GM11168 (cell line): ENCODE measurements around the gene RPL39L.

ENCODE experiments used
- in situ Hi-C: fragments of 300-500 bp; cut with MboI; formaldehyde crosslinking; loops from one replicate; pipeline ENCODE4 v1.12.0; 2022; ENCODE audit warnings: low sequenced_read_pairs; ENCODE audit not compliant: unreplicated experiment

The RPL39L gene

DNA sequence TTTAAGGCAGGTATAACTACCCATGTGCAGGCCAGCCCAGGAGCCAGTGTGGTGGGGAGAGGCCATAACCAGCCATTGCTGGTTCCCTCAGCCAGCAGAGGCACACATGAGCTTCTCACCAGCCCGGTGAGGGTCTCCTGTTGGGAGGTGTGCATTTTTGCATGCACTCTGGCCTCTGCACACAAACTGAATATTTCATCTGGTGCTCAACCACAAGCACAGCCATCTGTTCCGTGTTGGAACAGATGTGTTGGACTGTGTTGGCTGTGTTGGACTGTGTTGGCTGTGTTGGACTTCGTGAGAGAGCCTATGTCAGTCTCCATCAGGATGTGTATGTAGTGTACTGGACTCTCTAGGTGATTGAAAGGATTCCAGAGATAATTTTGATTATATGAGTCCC, 67.2 kb downstream of the RPL39L start:
- in situ Hi-C loops, result no loop called here
